Liver (tissue), 9 donors: ENCODE results near the gene FARS2. TPM values are rescaled to one million over a fixed set of nuclear protein-coding genes. Genes with fewer than 3 reads are reported as not detected.

ENCODE experiments used
- DNase-seq: peaks from one replicate; pipeline ENCODE4 v3.0.0-alpha.2; 2017; ENCODE audit warnings: low spot score
- H3K27ac ChIP-seq, 2 donors: one replicate each; pipeline ENCODE4 v1.7.0; 2013; ENCODE audit warnings: inconsistent platforms in 2 of 2, low read length in 2 of 2, control low read depth in 1 of 2, low read depth in 1 of 2, mild to moderate bottlenecking in 1 of 2
- H3K27me3 ChIP-seq, 4 donors: one replicate each; pipeline versions ENCODE4 v1.6.1 to v1.7.0; 2013; ENCODE audit warnings: low read length in 3 of 4, inconsistent platforms in 1 of 4, mild to moderate bottlenecking in 1 of 4, moderate library complexity in 1 of 4; ENCODE audit not compliant: control insufficient read depth in 4 of 4, insufficient read depth in 4 of 4
- H3K36me3 ChIP-seq, 4 donors: one replicate each; pipeline versions ENCODE4 v1.6.1 to v1.7.0; 2013; ENCODE audit warnings: low read length in 3 of 4, mild to moderate bottlenecking in 3 of 4, low read depth in 1 of 4, moderate library complexity in 1 of 4; ENCODE audit not compliant: control insufficient read depth in 4 of 4, insufficient read depth in 3 of 4
- H3K4me1 ChIP-seq, 4 donors: one replicate each; pipeline versions ENCODE4 v1.6.1 to v1.7.0; 2013; ENCODE audit warnings: low read length in 3 of 4, mild to moderate bottlenecking in 3 of 4, moderate library complexity in 1 of 4; ENCODE audit not compliant: control insufficient read depth in 4 of 4, insufficient read depth in 4 of 4
- H3K4me3 ChIP-seq, 3 donors: one replicate each; pipeline versions ENCODE4 v1.6.1 to v1.7.0; 2013; ENCODE audit warnings: low read length in 3 of 3, control low read depth in 1 of 3, low read depth in 1 of 3, mild to moderate bottlenecking in 1 of 3
- H3K9ac ChIP-seq, 2 donors: one replicate each; pipeline ENCODE4 v1.7.0; 2013; ENCODE audit warnings: low read length in 2 of 2, mild to moderate bottlenecking in 2 of 2, moderate library complexity in 2 of 2, control low read depth in 1 of 2, low read depth in 1 of 2
- H3K9me3 ChIP-seq, 4 donors: one replicate each; pipeline versions ENCODE4 v1.6.1 to v1.7.0; 2013; ENCODE audit warnings: low read length in 3 of 4; ENCODE audit not compliant: control insufficient read depth in 4 of 4
- ATF3 ChIP-seq: IDR thresholded peaks from 2 replicates; pipeline ENCODE4 v1.6.1; 2016; ENCODE audit warnings: antibody characterized with exemption
- CTCF ChIP-seq: fragments of 150-350 bp; IDR thresholded peaks from 2 replicates; pipeline ENCODE4 v1.5.1; 2017; ENCODE audit warnings: improper control_type of control experiment, low read depth, low read length; ENCODE audit not compliant: missing input control
- EGR1 ChIP-seq, 2 donors: IDR thresholded peaks; 2 replicates each; pipeline ENCODE4 v1.6.1; 2016 to 2018; ENCODE audit warnings: antibody characterized with exemption in 2 of 2, low read depth in 2 of 2
- FOXA1 ChIP-seq: IDR thresholded peaks from 2 replicates; pipeline ENCODE4 v1.6.1; 2016; ENCODE audit warnings: antibody characterized with exemption
- FOXA2 ChIP-seq: IDR thresholded peaks from 2 replicates; pipeline ENCODE4 v1.6.1; 2016; ENCODE audit warnings: antibody characterized with exemption
- GABPA ChIP-seq, 2 donors: IDR thresholded peaks in 1 of 2; conservative IDR thresholded peaks in 1 of 2; 2 replicates each; pipeline ENCODE4 v1.6.1; 2016; ENCODE audit warnings: antibody characterized with exemption in 2 of 2, mild to moderate bottlenecking in 1 of 2, moderate library complexity in 1 of 2
- HNF4A ChIP-seq, 2 donors: conservative IDR thresholded peaks; 2 replicates each; pipeline ENCODE4 v1.6.1; 2016; ENCODE audit warnings: antibody characterized with exemption in 2 of 2, mild to moderate bottlenecking in 2 of 2
- HNF4G ChIP-seq: IDR thresholded peaks from 2 replicates; pipeline ENCODE4 v1.6.1; 2016; ENCODE audit warnings: antibody characterized with exemption
- JUND ChIP-seq, 2 donors: IDR thresholded peaks; 2 replicates each; pipeline ENCODE4 v1.6.1; 2016; ENCODE audit warnings: antibody characterized with exemption in 2 of 2
- MAX ChIP-seq: IDR thresholded peaks from 2 replicates; pipeline ENCODE4 v1.6.1; 2016; ENCODE audit warnings: antibody characterized with exemption
- NR2F2 ChIP-seq: IDR thresholded peaks from 2 replicates; pipeline ENCODE4 v1.6.1; 2016; ENCODE audit warnings: antibody characterized with exemption
- RAD21 ChIP-seq, 2 donors: IDR thresholded peaks; 2 replicates each; pipeline ENCODE4 v1.6.1; 2016; ENCODE audit warnings: antibody characterized with exemption in 2 of 2, mild to moderate bottlenecking in 2 of 2
- REST ChIP-seq: IDR thresholded peaks from 2 replicates; pipeline ENCODE4 v1.6.1; 2016; ENCODE audit warnings: antibody characterized with exemption, mild to moderate bottlenecking
- RXRA ChIP-seq, 2 donors: IDR thresholded peaks; 2 replicates each; pipeline ENCODE4 v1.6.1; 2017 to 2018; ENCODE audit warnings: antibody characterized with exemption in 2 of 2, mild to moderate bottlenecking in 1 of 2
- SP1 ChIP-seq: IDR thresholded peaks from 2 replicates; pipeline ENCODE4 v1.6.1; 2018; ENCODE audit warnings: antibody characterized with exemption, mild to moderate bottlenecking
- TAF1 ChIP-seq: conservative IDR thresholded peaks from 2 replicates; pipeline ENCODE4 v1.6.1; 2016; ENCODE audit warnings: antibody characterized with exemption, mild to moderate bottlenecking
- YY1 ChIP-seq: IDR thresholded peaks from 2 replicates; pipeline ENCODE4 v1.6.1; 2016; ENCODE audit warnings: antibody characterized with exemption, mild to moderate bottlenecking
- WGBS: extraction: QIAGEN DNeasy Blood & Tissue Kit; methylation state at CpG from one replicate; pipeline ENCODE4 v1.1.7; 2013; 5-methylcytosine and 5-hydroxymethylcytosine counted together
- polyA plus RNA-seq, 2 donors: library from polyadenylated mRNA; stranded (reverse) in 1 of 2; unstranded in 1 of 2; fragments of 200-250 nt in 1 of 2; fragments of >200 nt in 1 of 2; fragmentation: Nextera tagmentation in 1 of 2; extraction: Ambion mirVana in 1 of 2; gene quantifications; one replicate each; pipeline versions ENCODE4 v1.2.1 to v1.2.3, GENCODE V29; 2013 to 2015
- total RNA-seq, 2 donors: library from RNA; depleted of rRNA; stranded (reverse); fragments of >200 nt; gene quantifications; one replicate each; pipeline ENCODE4 v1.2.3, GENCODE V29; 2014
- donor health status: healthy.
- donor health status: healthy.
- donor health status: healthy.
- donor health status: healthy.
- donor health status: healthy.

FARS2 gene
- total and polyA plus RNA-seq, 4 donors: 7.8 to 25.9 (median 11.2) TPM

GRCh38 chr6:5663739-5664138 is 402.4 kb downstream of the FARS2 start:
- WGBS: 100% methylated on average over 2 of the region's 2 CpGs
- H3K36me3 ChIP-seq: no peaks in the 10 kb centered on the region
- no peak overlapping the region for H3K9ac ChIP-seq
- H3K27ac ChIP-seq: no peak overlapping the region
- no peak for DNase-seq
- H3K4me1 ChIP-seq: no peaks in the 10 kb centered on the region
- no peaks in the 10 kb centered on the region for H3K27me3 ChIP-seq
- no peak for TF ChIP-seq EGR1 (IDR thresholded peaks at IDR 0.05; ENCODE audit: low read depth in 2 of 2)
- no peak for TF ChIP-seq HNF4A (conservative IDR thresholded peaks at IDR 0.05)
- TF ChIP-seq REST: no peak
- no peak for TF ChIP-seq NR2F2
- no peak for TF ChIP-seq FOXA2
- TF ChIP-seq RAD21 (IDR thresholded peaks at IDR 0.05): no peak
- TF ChIP-seq ATF3: no peak
- no peak for TF ChIP-seq RXRA (IDR thresholded peaks at IDR 0.05)
- no peak for TF ChIP-seq HNF4G
- no peak for TF ChIP-seq SP1
- TF ChIP-seq MAX: no peak
- no peak for TF ChIP-seq CTCF
- H3K9me3 ChIP-seq: no peaks in the 10 kb centered on the region
- no peak overlapping the region for H3K4me3 ChIP-seq

- H3K4me3 ChIP-seq: no peak overlapping the region
- 95% methylated on average over 3 of the region's 3 CpGs for WGBS
- no peaks in the 10 kb centered on the region for H3K36me3 ChIP-seq
- no peak overlapping the region for H3K27ac ChIP-seq
- H3K27me3 ChIP-seq: no peaks in the 10 kb centered on the region
- H3K4me1 ChIP-seq: no peaks in the 10 kb centered on the region
- no peak overlapping the region for H3K9ac ChIP-seq
- DNase-seq: no peak
- H3K9me3 ChIP-seq: no peaks in the 10 kb centered on the region
- TF ChIP-seq REST (no peak), SP1 (no peak), MAX (no peak), YY1 (no peak), ATF3 (no peak), JUND (IDR thresholded peaks at IDR 0.05) (no peak), GABPA (IDR thresholded peaks at IDR 0.05 in 1 of 2, conservative IDR thresholded peaks at IDR 0.05 in 1 of 2) (no peak), FOXA1 (no peak), RAD21 (IDR thresholded peaks at IDR 0.05) (no peak), EGR1 (IDR thresholded peaks at IDR 0.05; ENCODE audit: low read depth in 2 of 2) (no peak), RXRA (IDR thresholded peaks at IDR 0.05) (no peak), CTCF (no peak), FOXA2 (no peak), HNF4A (conservative IDR thresholded peaks at IDR 0.05) (no peak), TAF1 (no peak)
Observed at GRCh38 chr6:5664149-5664548, 402.8 kb downstream of the FARS2 start.
